C4-2B (cell line): ENCODE measurements around the gene FZR1.

Experiments used
- ZFX ChIP-seq: fragments of 450-650 bp; IDR thresholded peaks from 2 replicates; pipeline ENCODE4 v1.6.1; 2017
- TF ChIP-seq, protein P1 (sequence below): fragments of 450-650 bp; conservative IDR thresholded peaks from 2 replicates; pipeline ENCODE4 v1.5.1; 2017; ENCODE audit warnings: mild to moderate bottlenecking

- TF ChIP-seq, protein P1, sequence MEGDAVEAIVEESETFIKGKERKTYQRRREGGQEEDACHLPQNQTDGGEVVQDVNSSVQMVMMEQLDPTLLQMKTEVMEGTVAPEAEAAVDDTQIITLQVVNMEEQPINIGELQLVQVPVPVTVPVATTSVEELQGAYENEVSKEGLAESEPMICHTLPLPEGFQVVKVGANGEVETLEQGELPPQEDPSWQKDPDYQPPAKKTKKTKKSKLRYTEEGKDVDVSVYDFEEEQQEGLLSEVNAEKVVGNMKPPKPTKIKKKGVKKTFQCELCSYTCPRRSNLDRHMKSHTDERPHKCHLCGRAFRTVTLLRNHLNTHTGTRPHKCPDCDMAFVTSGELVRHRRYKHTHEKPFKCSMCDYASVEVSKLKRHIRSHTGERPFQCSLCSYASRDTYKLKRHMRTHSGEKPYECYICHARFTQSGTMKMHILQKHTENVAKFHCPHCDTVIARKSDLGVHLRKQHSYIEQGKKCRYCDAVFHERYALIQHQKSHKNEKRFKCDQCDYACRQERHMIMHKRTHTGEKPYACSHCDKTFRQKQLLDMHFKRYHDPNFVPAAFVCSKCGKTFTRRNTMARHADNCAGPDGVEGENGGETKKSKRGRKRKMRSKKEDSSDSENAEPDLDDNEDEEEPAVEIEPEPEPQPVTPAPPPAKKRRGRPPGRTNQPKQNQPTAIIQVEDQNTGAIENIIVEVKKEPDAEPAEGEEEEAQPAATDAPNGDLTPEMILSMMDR, result no peak
- no peak for TF ChIP-seq ZFX
Observed at GRCh38 chr19:3479834-3480215, 26.3 kb upstream of the FZR1 start.
